Osteocyte (in vitro differentiated cells): Measurements from ENCODE around the gene TPST2. TPM values are rescaled to one million over a fixed set of nuclear protein-coding genes. Genes with fewer than 3 reads are reported as not detected.

Source experiments
- DNase-seq: peaks from one replicate; pipeline ENCODE4 v3.0.0; 2021; ENCODE audit warnings: mixed read lengths; ENCODE audit not compliant: unreplicated experiment; ENCODE audit errors: extremely low spot score
- H3K27ac Mint-ChIP-seq: one replicate; pipeline ENCODE4 v1.8.0; 2021; ENCODE audit warnings: mild to moderate bottlenecking, mixed read lengths; ENCODE audit not compliant: unreplicated experiment
- H3K27me3 Mint-ChIP-seq: one replicate; pipeline ENCODE4 v1.8.0; 2021; ENCODE audit warnings: mixed read lengths; ENCODE audit not compliant: unreplicated experiment
- H3K36me3 Mint-ChIP-seq: one replicate; pipeline ENCODE4 v1.8.0; 2021; ENCODE audit warnings: mixed read lengths; ENCODE audit not compliant: unreplicated experiment
- H3K4me1 Mint-ChIP-seq: one replicate; pipeline ENCODE4 v1.8.0; 2021; ENCODE audit warnings: mixed read lengths; ENCODE audit not compliant: unreplicated experiment
- H3K4me3 Mint-ChIP-seq: one replicate; pipeline ENCODE4 v1.8.0; 2021; ENCODE audit warnings: mild to moderate bottlenecking, moderate library complexity, mixed read lengths; ENCODE audit not compliant: unreplicated experiment
- H3K9me3 Mint-ChIP-seq: one replicate; pipeline ENCODE4 v1.8.0; 2021; ENCODE audit warnings: mixed read lengths; ENCODE audit not compliant: unreplicated experiment
- CTCF ChIP-seq: fragments of 200-600 bp; sonication (generic); IDR thresholded peaks from 2 replicates; pipeline ENCODE4 v1.5.0; 2021; ENCODE audit warnings: antibody characterized with exemption, mild to moderate bottlenecking, moderate library complexity
- microRNA-seq: library from miRNA; unstranded; fragments of <30 nt; microRNA quantifications from one replicate; pipeline ENCODE4 v1.1.0, GENCODE V29; 2020; ENCODE audit not compliant: unreplicated experiment
- total RNA-seq: library from RNA; stranded (reverse); gene quantifications from 2 replicates; pipeline ENCODE4 v1.2.1, GENCODE V29; 2021

The TPST2 gene
- total RNA-seq, 1 donor from 2014 or later, result 16.3 TPM

GRCh38 chr22:26474682-26475081 lies 115.2 kb downstream of the TPST2 start:
- Mint-ChIP-seq H3K27ac (no peak overlapping the region), H3K27me3 (no peaks in the 10 kb centered on the region), H3K9me3 (no peaks in the 10 kb centered on the region), H3K4me3 (no peak overlapping the region), H3K4me1 (peaks cover 33% of the 10 kb centered on the region), H3K36me3 (peaks cover 56% of the 10 kb centered on the region)
- DNase-seq, result no peak
- TF ChIP-seq CTCF, result no peak

Small RNAs within 50 kb of the gene (microRNA-seq; reads per million reads assigned to microRNA genes)
- 1.6 reads per million for gene MIR548J

Other genes starting within 250 kb of the TPST2 start
- gene ASPHD2, start 160.9 kb downstream of the TPST2 start, total RNA-seq, result 4.5 and 4.9 TPM in 2 replicates
- gene HPS4, start 106.3 kb downstream of the TPST2 start, total RNA-seq, result 35.8 and 37.1 TPM in 2 replicates
- gene SRRD, start 106.3 kb downstream of the TPST2 start, total RNA-seq, result 20.4 and 21.6 TPM in 2 replicates
- 32.1 and 39.0 TPM in 2 replicates for gene TFIP11, start 77.7 kb downstream of the TPST2 start, total RNA-seq
- not detected in 2 replicates for gene CRYBB1, start 27.9 kb upstream of the TPST2 start, total RNA-seq
- gene CRYBA4, start 31.8 kb upstream of the TPST2 start, total RNA-seq, result not detected in 2 replicates
- 1.9 and 3.3 TPM in 2 replicates for gene MIAT, start 67.5 kb upstream of the TPST2 start, total RNA-seq